Measurements from ENCODE around the gene WDR76. TPM values are rescaled to one million over a fixed set of nuclear protein-coding genes. Genes with fewer than 3 reads are reported as not detected.

Gene WDR76
- polyA plus RNA-seq, 1 donor from 2014 or later: 0.43 TPM

GRCh38 chr15:43900996-43901395 is 74.2 kb downstream of the WDR76 start:
- Histone ChIP-seq H3K79me2 (replicated peaks; ENCODE audit: insufficient read depth, low read length) (no peaks in the 10 kb centered on the region), H3K9me3 (ENCODE audit: low read length) (no peaks in the 10 kb centered on the region), H2AFZ (ENCODE audit: low read depth, low read length) (no peak overlapping the region), H3F3A (ENCODE audit: insufficient read depth, low read length, poor library complexity, severe bottlenecking) (no peaks in the 10 kb centered on the region), H3K27me3 (ENCODE audit: insufficient read depth, low read depth, low read length) (no peaks in the 10 kb centered on the region), H3K36me3 (ENCODE audit: insufficient read depth, low read length) (no peaks in the 10 kb centered on the region), H4K20me1 (ENCODE audit: insufficient read depth) (no peaks in the 10 kb centered on the region), H3K9me2 (ENCODE audit: insufficient read depth, low read length) (no peaks in the 10 kb centered on the region), H3K27ac (ENCODE audit: low read length) (no peak overlapping the region), H3K4me2 (ENCODE audit: low read length) (no peak overlapping the region), H3K4me3 (ENCODE audit: low read length) (no peak overlapping the region), H3K9ac (ENCODE audit: low read length) (no peak overlapping the region)
- TF ChIP-seq TAF1 (IDR thresholded peaks at IDR 0.05; ENCODE audit: low read depth) (no peak), SMC3 (conservative IDR thresholded peaks at IDR 0.05; ENCODE audit: poor library complexity) (no peak), RAD21 (conservative IDR thresholded peaks at IDR 0.05) (no peak), EP300 (conservative IDR thresholded peaks at IDR 0.05; ENCODE audit: poor library complexity, severe bottlenecking) (no peak), EZH2 (IDR thresholded peaks at IDR 0.05; ENCODE audit: borderline replicate concordance, insufficient read depth, low read length, poor library complexity, severe bottlenecking) (no peak), MXI1 (conservative IDR thresholded peaks at IDR 0.05; ENCODE audit: poor library complexity, severe bottlenecking) (no peak), POLR2AphosphoS5 (IDR thresholded peaks at IDR 0.05) (no peak)
- TF ChIP-seq, protein P1, sequence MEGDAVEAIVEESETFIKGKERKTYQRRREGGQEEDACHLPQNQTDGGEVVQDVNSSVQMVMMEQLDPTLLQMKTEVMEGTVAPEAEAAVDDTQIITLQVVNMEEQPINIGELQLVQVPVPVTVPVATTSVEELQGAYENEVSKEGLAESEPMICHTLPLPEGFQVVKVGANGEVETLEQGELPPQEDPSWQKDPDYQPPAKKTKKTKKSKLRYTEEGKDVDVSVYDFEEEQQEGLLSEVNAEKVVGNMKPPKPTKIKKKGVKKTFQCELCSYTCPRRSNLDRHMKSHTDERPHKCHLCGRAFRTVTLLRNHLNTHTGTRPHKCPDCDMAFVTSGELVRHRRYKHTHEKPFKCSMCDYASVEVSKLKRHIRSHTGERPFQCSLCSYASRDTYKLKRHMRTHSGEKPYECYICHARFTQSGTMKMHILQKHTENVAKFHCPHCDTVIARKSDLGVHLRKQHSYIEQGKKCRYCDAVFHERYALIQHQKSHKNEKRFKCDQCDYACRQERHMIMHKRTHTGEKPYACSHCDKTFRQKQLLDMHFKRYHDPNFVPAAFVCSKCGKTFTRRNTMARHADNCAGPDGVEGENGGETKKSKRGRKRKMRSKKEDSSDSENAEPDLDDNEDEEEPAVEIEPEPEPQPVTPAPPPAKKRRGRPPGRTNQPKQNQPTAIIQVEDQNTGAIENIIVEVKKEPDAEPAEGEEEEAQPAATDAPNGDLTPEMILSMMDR (IDR thresholded peaks at IDR 0.05; ENCODE audit: poor library complexity, severe bottlenecking): no peak
- TF ChIP-seq, protein P2, sequence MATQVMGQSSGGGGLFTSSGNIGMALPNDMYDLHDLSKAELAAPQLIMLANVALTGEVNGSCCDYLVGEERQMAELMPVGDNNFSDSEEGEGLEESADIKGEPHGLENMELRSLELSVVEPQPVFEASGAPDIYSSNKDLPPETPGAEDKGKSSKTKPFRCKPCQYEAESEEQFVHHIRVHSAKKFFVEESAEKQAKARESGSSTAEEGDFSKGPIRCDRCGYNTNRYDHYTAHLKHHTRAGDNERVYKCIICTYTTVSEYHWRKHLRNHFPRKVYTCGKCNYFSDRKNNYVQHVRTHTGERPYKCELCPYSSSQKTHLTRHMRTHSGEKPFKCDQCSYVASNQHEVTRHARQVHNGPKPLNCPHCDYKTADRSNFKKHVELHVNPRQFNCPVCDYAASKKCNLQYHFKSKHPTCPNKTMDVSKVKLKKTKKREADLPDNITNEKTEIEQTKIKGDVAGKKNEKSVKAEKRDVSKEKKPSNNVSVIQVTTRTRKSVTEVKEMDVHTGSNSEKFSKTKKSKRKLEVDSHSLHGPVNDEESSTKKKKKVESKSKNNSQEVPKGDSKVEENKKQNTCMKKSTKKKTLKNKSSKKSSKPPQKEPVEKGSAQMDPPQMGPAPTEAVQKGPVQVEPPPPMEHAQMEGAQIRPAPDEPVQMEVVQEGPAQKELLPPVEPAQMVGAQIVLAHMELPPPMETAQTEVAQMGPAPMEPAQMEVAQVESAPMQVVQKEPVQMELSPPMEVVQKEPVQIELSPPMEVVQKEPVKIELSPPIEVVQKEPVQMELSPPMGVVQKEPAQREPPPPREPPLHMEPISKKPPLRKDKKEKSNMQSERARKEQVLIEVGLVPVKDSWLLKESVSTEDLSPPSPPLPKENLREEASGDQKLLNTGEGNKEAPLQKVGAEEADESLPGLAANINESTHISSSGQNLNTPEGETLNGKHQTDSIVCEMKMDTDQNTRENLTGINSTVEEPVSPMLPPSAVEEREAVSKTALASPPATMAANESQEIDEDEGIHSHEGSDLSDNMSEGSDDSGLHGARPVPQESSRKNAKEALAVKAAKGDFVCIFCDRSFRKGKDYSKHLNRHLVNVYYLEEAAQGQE (IDR thresholded peaks at IDR 0.05; ENCODE audit: borderline replicate concordance): no peak

DNA sequence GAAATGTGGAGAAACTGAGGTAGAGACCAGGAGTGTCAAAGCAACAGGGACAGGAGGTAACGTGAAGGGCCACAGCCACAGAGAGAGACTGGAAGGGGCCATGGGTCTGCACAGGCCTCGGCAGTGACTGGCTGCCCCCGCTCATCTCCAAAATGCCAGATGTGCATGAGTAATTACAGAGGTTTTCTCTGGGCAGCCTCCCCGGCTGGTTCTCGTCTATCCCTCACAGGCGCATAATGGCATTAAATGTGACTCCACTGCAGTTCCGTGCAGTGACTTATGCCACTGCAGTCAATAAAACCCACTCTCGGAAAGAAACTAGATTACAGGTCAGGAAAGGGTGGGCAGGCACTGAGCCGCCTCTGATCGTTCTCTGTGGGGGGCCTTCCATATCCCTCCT is 74.7 kb downstream of the WDR76 start:
- Histone ChIP-seq H3K9ac (ENCODE audit: low read length) (no peak overlapping the region), H3K27ac (ENCODE audit: low read length) (no peak overlapping the region), H3K27me3 (ENCODE audit: insufficient read depth, low read depth, low read length) (no peaks in the 10 kb centered on the region), H3K79me2 (replicated peaks; ENCODE audit: insufficient read depth, low read length) (no peaks in the 10 kb centered on the region), H3K9me3 (ENCODE audit: low read length) (no peaks in the 10 kb centered on the region), H4K20me1 (ENCODE audit: insufficient read depth) (no peaks in the 10 kb centered on the region), H3K36me3 (ENCODE audit: insufficient read depth, low read length) (no peaks in the 10 kb centered on the region), H3K9me2 (ENCODE audit: insufficient read depth, low read length) (no peaks in the 10 kb centered on the region), H3F3A (ENCODE audit: insufficient read depth, low read length, poor library complexity, severe bottlenecking) (no peaks in the 10 kb centered on the region), H3K4me3 (ENCODE audit: low read length) (no peak overlapping the region), H3K4me2 (ENCODE audit: low read length) (no peak overlapping the region), H2AFZ (ENCODE audit: low read depth, low read length) (no peak overlapping the region)
- TF ChIP-seq RAD21 (conservative IDR thresholded peaks at IDR 0.05) (no peak), SMC3 (conservative IDR thresholded peaks at IDR 0.05; ENCODE audit: poor library complexity) (no peak), EP300 (conservative IDR thresholded peaks at IDR 0.05; ENCODE audit: poor library complexity, severe bottlenecking) (no peak), MXI1 (conservative IDR thresholded peaks at IDR 0.05; ENCODE audit: poor library complexity, severe bottlenecking) (no peak), POLR2AphosphoS5 (IDR thresholded peaks at IDR 0.05) (no peak), EZH2 (IDR thresholded peaks at IDR 0.05; ENCODE audit: borderline replicate concordance, insufficient read depth, low read length, poor library complexity, severe bottlenecking) (no peak), TAF1 (IDR thresholded peaks at IDR 0.05; ENCODE audit: low read depth) (no peak)
- TF ChIP-seq, protein P2 (IDR thresholded peaks at IDR 0.05; ENCODE audit: borderline replicate concordance): no peak
- TF ChIP-seq, protein P1 (IDR thresholded peaks at IDR 0.05; ENCODE audit: poor library complexity, severe bottlenecking): no peak

All from neural cell (in vitro differentiated cells).